ENCODE measurements around the gene ETFA. TPM values are rescaled to one million over a fixed set of nuclear protein-coding genes. Genes with fewer than 3 reads are reported as not detected.

ETFA gene
- total RNA-seq, 1 donor from 2014 or later = 112 TPM

- Mint-ChIP-seq H3K4me1 (no peaks in the 10 kb centered on the region), H3K27me3 (peaks cover 6% of the 10 kb centered on the region), H3K9me3 (no peaks in the 10 kb centered on the region), H3K36me3 (ENCODE audit: low read depth) (no peaks in the 10 kb centered on the region), H3K4me3 (no peak overlapping the region), H3K27ac (no peak overlapping the region)
- ChIA-PET CTCF (no interaction called here), POLR2A (no interaction called here)
- ATAC-seq (ENCODE audit: low read depth) (no peak), DNase-seq (no peak)
- intact Hi-C loops (cut with micrococcal nuclease) = no loop called here
- TF ChIP-seq CTCF (IDR thresholded peaks at IDR 0.05) = no peak
Observed at GRCh38 chr15:76168237-76168984, 142.9 kb downstream of the ETFA start.

GRCh38 chr15:76165951-76166350, 145.3 kb downstream of the ETFA start:
- intact Hi-C loops (cut with micrococcal nuclease) = no loop called here
- ChIA-PET CTCF (no interaction called here), POLR2A (no interaction called here)
- ATAC-seq (ENCODE audit: low read depth) (no peak), DNase-seq (no peak)
- Mint-ChIP-seq H3K9me3 (no peaks in the 10 kb centered on the region), H3K27ac (no peak overlapping the region), H3K27me3 (peaks cover 2% of the 10 kb centered on the region), H3K36me3 (ENCODE audit: low read depth) (no peaks in the 10 kb centered on the region), H3K4me3 (no peak overlapping the region), H3K4me1 (no peaks in the 10 kb centered on the region)
- TF ChIP-seq CTCF (IDR thresholded peaks at IDR 0.05) = no peak

Other genes starting within 250 kb of the ETFA start
- 0.35 and 0.39 TPM in 2 replicates for gene ISL2, start 25.3 kb upstream of the ETFA start, total RNA-seq